Measurements from ENCODE around the gene PARL. TPM values are rescaled to one million over a fixed set of nuclear protein-coding genes. Genes with fewer than 3 reads are reported as not detected.

PARL gene
- total and polyA plus RNA-seq, 9 of the 15 experiments (the other 6 are each of a cell fraction or from before 2014, with no cell fraction given): 39.5 to 82.4 (median 57.4) TPM

GRCh38 chr3:183878071-183878470, 6.6 kb downstream of the PARL start (continued):
- peak; percentile 42; the same call in 1 of the 2 replicates for TF ChIP-seq L3MBTL2 (IDR thresholded peaks at IDR 0.05)
- TF ChIP-seq SMARCA4 (IDR thresholded peaks at IDR 0.05): no peak
- TF ChIP-seq MNT (conservative IDR thresholded peaks at IDR 0.05): peak in 1 of 2 experiments; percentile 32; a peak in 1 of 4 replicates
- no peak for TF ChIP-seq PRMT5 (CRISPR knock-in tag; IDR thresholded peaks at IDR 0.05)
- no peak for TF ChIP-seq ARHGAP35 (IDR thresholded peaks at IDR 0.05; ENCODE audit: partially characterized antibody)
- no peak for TF ChIP-seq CTCF (IDR thresholded peaks at IDR 0.05 in 2 of 3, conservative IDR thresholded peaks at IDR 0.05 in 1 of 3; ENCODE audit: insufficient read depth in 2 of 3, low read depth in 1 of 3, low read length in 3 of 3)
- TF ChIP-seq CBFA2T3 (IDR thresholded peaks at IDR 0.05): peak; percentile 40; the same call in 1 of the 2 replicates
- TF ChIP-seq ZBTB8A (IDR thresholded peaks at IDR 0.05; ENCODE audit: partially characterized antibody): no peak
- peak; percentile 71 for TF ChIP-seq TEAD4 (IDR thresholded peaks at IDR 0.05; ENCODE audit: low read length)
- TF ChIP-seq TEAD4 (CRISPR knock-in tag; IDR thresholded peaks at IDR 0.05; ENCODE audit: borderline replicate concordance): no peak
- TF ChIP-seq HDAC8 (tag; IDR thresholded peaks at IDR 0.05): no peak
- TF ChIP-seq ERF (CRISPR knock-in tag; IDR thresholded peaks at IDR 0.05): no peak
- TF ChIP-seq FOXM1 (IDR thresholded peaks at IDR 0.05; ENCODE audit: low read depth): no peak
- no peak for TF ChIP-seq FOXM1 (CRISPR knock-in tag; IDR thresholded peaks at IDR 0.05; ENCODE audit: low read depth)
- TF ChIP-seq VEZF1 (CRISPR knock-in tag; IDR thresholded peaks at IDR 0.05): no peak
- TF ChIP-seq NFRKB (IDR thresholded peaks at IDR 0.05; ENCODE audit: low read depth): no peak
- no peak for TF ChIP-seq ZHX1 (conservative IDR thresholded peaks at IDR 0.05; ENCODE audit: low read length)
- no peak for TF ChIP-seq TOE1 (IDR thresholded peaks at IDR 0.05; ENCODE audit: borderline replicate concordance)
- 0 out of 2 replicates have a peak, but pooled peaks have one; percentile 53 for TF ChIP-seq TOE1 (CRISPR knock-in tag; IDR thresholded peaks at IDR 0.05; ENCODE audit: borderline replicate concordance, low read depth)
- TF ChIP-seq MCM7 (IDR thresholded peaks at IDR 0.05): no peak
- no peak for TF ChIP-seq USF2 (CRISPR knock-in tag; IDR thresholded peaks at IDR 0.05)
